Neural cell (in vitro differentiated cells): ENCODE measurements around the gene RUFY4. TPM values are rescaled to one million over a fixed set of nuclear protein-coding genes. Genes with fewer than 3 reads are reported as not detected.

Experiments
- H2AFZ ChIP-seq: fragments of 200-600, 300-800 bp; sonication (generic), shearing (Covaris generic); 2 replicates; pipeline ENCODE4 v1.6.0; 2014; ENCODE audit warnings: low read depth, mild to moderate bottlenecking, antibody characterized with exemption, low read length, moderate library complexity
- H3F3A ChIP-seq: fragments of 200-600 bp; shearing (Covaris generic); 2 replicates; pipeline ENCODE4 v1.6.1; 2016; ENCODE audit warnings: mild to moderate bottlenecking, moderate library complexity, mixed read lengths, antibody characterized with exemption, low read length; ENCODE audit not compliant: insufficient read depth, poor library complexity, severe bottlenecking
- H3K27ac ChIP-seq: fragments of 200-600, 300-800 bp; sonication (generic), shearing (Covaris generic); 2 replicates; pipeline ENCODE4 v1.5.1; 2014; ENCODE audit warnings: mild to moderate bottlenecking, low read length, moderate library complexity
- H3K27me3 ChIP-seq: fragments of 300-800, 200-600 bp; sonication (generic), shearing (Covaris generic); 2 replicates; pipeline ENCODE4 v1.6.0; 2014; ENCODE audit warnings: mild to moderate bottlenecking, low read depth, low read length, moderate library complexity; ENCODE audit not compliant: insufficient read depth
- H3K36me3 ChIP-seq: fragments of 300-800, 200-600 bp; sonication (generic), shearing (Covaris generic); 2 replicates; pipeline ENCODE4 v1.5.1; 2014; ENCODE audit warnings: mild to moderate bottlenecking, antibody characterized with exemption, low read length, moderate library complexity; ENCODE audit not compliant: insufficient read depth
- H3K4me2 ChIP-seq: fragments of 300-800, 200-600 bp; sonication (generic), shearing (Covaris generic); 2 replicates; pipeline ENCODE4 v1.6.0; 2014; ENCODE audit warnings: mild to moderate bottlenecking, low read length
- H3K4me3 ChIP-seq: fragments of 300-800, 200-600 bp; sonication (generic), shearing (Covaris generic); 2 replicates; pipeline ENCODE4 v1.5.1; 2014; ENCODE audit warnings: mild to moderate bottlenecking, low read length, moderate library complexity
- H3K79me2 ChIP-seq: fragments of 200-600 bp; shearing (Covaris generic); replicated peaks from 2 replicates; pipeline ENCODE4 v1.6.0; 2014; ENCODE audit warnings: mild to moderate bottlenecking, low read length, moderate library complexity; ENCODE audit not compliant: insufficient read depth
- H3K9ac ChIP-seq: fragments of 300-800, 200-600 bp; sonication (generic), shearing (Covaris generic); 2 replicates; pipeline ENCODE4 v1.6.1; 2016; ENCODE audit warnings: mild to moderate bottlenecking, low read length, mixed read lengths
- H3K9me2 ChIP-seq: fragments of 200-600 bp; shearing (Covaris generic); 2 replicates; pipeline ENCODE4 v1.6.1; 2016; ENCODE audit warnings: mild to moderate bottlenecking, low read length, mixed read lengths; ENCODE audit not compliant: insufficient read depth
- H3K9me3 ChIP-seq: fragments of 200-600, 300-800 bp; sonication (generic), shearing (Covaris generic); 2 replicates; pipeline ENCODE4 v1.6.1; 2016; ENCODE audit warnings: mild to moderate bottlenecking, mixed run types, low read length, moderate library complexity, mixed read lengths
- H4K20me1 ChIP-seq: fragments of 200-600 bp; shearing (Covaris generic); 2 replicates; pipeline ENCODE4 v1.6.1; 2016; ENCODE audit warnings: mild to moderate bottlenecking, mixed run types; ENCODE audit not compliant: insufficient read depth
- CTCF ChIP-seq: fragments of 450-650 bp; IDR thresholded peaks from 2 replicates; pipeline ENCODE4 v1.5.1; 2014; ENCODE audit warnings: antibody characterized with exemption, mild to moderate bottlenecking, moderate library complexity; ENCODE audit not compliant: poor library complexity, severe bottlenecking
- EP300 ChIP-seq: fragments of 450-650 bp; conservative IDR thresholded peaks from 2 replicates; pipeline ENCODE4 v1.6.1; 2014; ENCODE audit warnings: antibody characterized with exemption, mild to moderate bottlenecking, moderate library complexity; ENCODE audit not compliant: poor library complexity, severe bottlenecking
- EZH2 ChIP-seq: fragments of 200-600, 300-800 bp; shearing (Covaris generic), sonication (generic); IDR thresholded peaks from 2 replicates; pipeline ENCODE4 v1.6.1; 2014; ENCODE audit warnings: antibody characterized with exemption, low read length, borderline replicate concordance, mild to moderate bottlenecking; ENCODE audit not compliant: insufficient read depth, poor library complexity, severe bottlenecking
- MXI1 ChIP-seq: fragments of 450-650 bp; conservative IDR thresholded peaks from 2 replicates; pipeline ENCODE4 v1.6.1; 2014; ENCODE audit warnings: antibody characterized with exemption, mild to moderate bottlenecking; ENCODE audit not compliant: poor library complexity, severe bottlenecking
- POLR2AphosphoS5 ChIP-seq: IDR thresholded peaks from 2 replicates; pipeline ENCODE4 v1.6.1; 2012
- RAD21 ChIP-seq: fragments of 450-650 bp; conservative IDR thresholded peaks from 2 replicates; pipeline ENCODE4 v1.6.1; 2014; ENCODE audit warnings: antibody characterized with exemption, mild to moderate bottlenecking, moderate library complexity
- REST ChIP-seq: IDR thresholded peaks from 2 replicates; pipeline ENCODE4 v1.6.1; 2012; ENCODE audit warnings: borderline replicate concordance
- SMC3 ChIP-seq: fragments of 450-650 bp; conservative IDR thresholded peaks from 2 replicates; pipeline ENCODE4 v1.6.1; 2014; ENCODE audit warnings: antibody characterized with exemption, mild to moderate bottlenecking, moderate library complexity; ENCODE audit not compliant: poor library complexity
- TAF1 ChIP-seq: IDR thresholded peaks from 2 replicates; pipeline ENCODE4 v1.6.1; 2012; ENCODE audit warnings: low read depth
- polyA plus RNA-seq: library from polyadenylated mRNA; depleted of rRNA; stranded (reverse); fragments of >200 nt; gene quantifications from 2 replicates; pipeline ENCODE4 v1.2.3, GENCODE V29; 2014

The RUFY4 gene
- polyA plus RNA-seq, 1 donor from 2014 or later: not detected

- Histone ChIP-seq H3K27ac (no peak overlapping the region), H3K9me3 (no peaks in the 10 kb centered on the region), H3K36me3 (no peaks in the 10 kb centered on the region)
Measured at GRCh38 chr2:218091746-218092145, 22.7 kb downstream of the RUFY4 start.

GRCh38 chr2:218093879-218094278 is 24.8 kb downstream of the RUFY4 start:
- H3F3A ChIP-seq: no peaks in the 10 kb centered on the region
- no peaks in the 10 kb centered on the region for H3K9me2 ChIP-seq
- H3K4me2 ChIP-seq: no peak overlapping the region
- H3K9ac ChIP-seq: no peak overlapping the region
- no peaks in the 10 kb centered on the region for H3K9me3 ChIP-seq
- H3K27me3 ChIP-seq: peaks cover under 1% of the 10 kb centered on the region
- H3K36me3 ChIP-seq: no peaks in the 10 kb centered on the region
- H3K27ac ChIP-seq: no peak overlapping the region
- no peak overlapping the region for H3K4me3 ChIP-seq
- no peaks in the 10 kb centered on the region for H3K79me2 ChIP-seq
- no peak overlapping the region for H2AFZ ChIP-seq
- TF ChIP-seq CTCF: peak; percentile 15
- TF ChIP-seq POLR2AphosphoS5: no peak
- H4K20me1 ChIP-seq: no peaks in the 10 kb centered on the region

More at GRCh38 chr2:218091746-218092145, 22.7 kb downstream of the RUFY4 start:
- no peak overlapping the region for H2AFZ ChIP-seq
- no peak overlapping the region for H3K4me3 ChIP-seq
- H3K9ac ChIP-seq: no peak overlapping the region
- no peak overlapping the region for H3K4me2 ChIP-seq
- H3K9me2 ChIP-seq: no peaks in the 10 kb centered on the region
- no peaks in the 10 kb centered on the region for H3F3A ChIP-seq
- H3K27me3 ChIP-seq: peaks cover 3% of the 10 kb centered on the region
- H4K20me1 ChIP-seq: no peaks in the 10 kb centered on the region
- H3K79me2 ChIP-seq: no peaks in the 10 kb centered on the region
- TF ChIP-seq RAD21: no peak
- no peak for TF ChIP-seq SMC3
- TF ChIP-seq EP300: no peak
- TF ChIP-seq POLR2AphosphoS5: no peak
- no peak for TF ChIP-seq CTCF
- no peak for TF ChIP-seq EZH2
- no peak for TF ChIP-seq TAF1
- TF ChIP-seq MXI1: no peak
- no peak for TF ChIP-seq REST
